ENCODE measurements around the gene SSC4D.
"Not testable (repeated sequence)": the region's sequence is repeated elsewhere in the genome, so short reads cannot be mapped to it uniquely, and the experiment has no call there.

Gene SSC4D

GRCh38 chr7:76383089-76383944 is 26.2 kb downstream of the SSC4D start:
- no peak for DNase-seq (ENCODE audit: low spot score)

- DNase-seq (ENCODE audit: low spot score) = no peak
These were observed 27.7 kb downstream of the SSC4D start for GRCh38 chr7:76381814-76382213.

GRCh38 chr7:76380623-76380966 is 28.9 kb downstream of the SSC4D start:
- DNase-seq (ENCODE audit: low spot score) = no peak

- DNase-seq (ENCODE audit: low spot score) = no peak
These were observed 32.1 kb downstream of the SSC4D start for GRCh38 chr7:76377186-76377918.

- no peak for DNase-seq (ENCODE audit: low spot score)
These were observed 34.2 kb downstream of the SSC4D start for GRCh38 chr7:76375251-76375650.

- DNase-seq (ENCODE audit: low spot score) = no peak
These were observed 36.3 kb downstream of the SSC4D start for GRCh38 chr7:76372984-76373833.

- no peak for DNase-seq (ENCODE audit: low spot score)
These were observed 38.1 kb downstream of the SSC4D start for GRCh38 chr7:76371396-76371795.

GRCh38 chr7:76369018-76369417 is 40.5 kb downstream of the SSC4D start:
- DNase-seq (ENCODE audit: low spot score) = no peak

- DNase-seq (ENCODE audit: low spot score) = no peak
These were observed 41.3 kb downstream of the SSC4D start for GRCh38 chr7:76368190-76368589.

GRCh38 chr7:76364198-76364584 is 45.3 kb downstream of the SSC4D start:
- DNase-seq (ENCODE audit: low spot score) = no peak

- DNase-seq (ENCODE audit: low spot score) = not testable (repeated sequence)
These were observed 45.7 kb downstream of the SSC4D start for GRCh38 chr7:76363754-76364153.

GRCh38 chr7:76359978-76360638 is 49.4 kb downstream of the SSC4D start:
- no peak for DNase-seq (ENCODE audit: low spot score)

GRCh38 chr7:76359111-76359977 is 50.2 kb downstream of the SSC4D start:
- peak; percentile 99 for DNase-seq (ENCODE audit: low spot score)

GRCh38 chr7:76358481-76359110 is 50.9 kb downstream of the SSC4D start, which contains the start of gene YWHAG:
TSS of gene YWHAG (minus strand) at chr7:76358991. CDS start at chr7:76358808, 183 bp downstream.
- peak; percentile 90 for DNase-seq (ENCODE audit: low spot score)

GRCh38 chr7:76358011-76358480 is 51.5 kb downstream of the SSC4D start:
- DNase-seq (ENCODE audit: low spot score) = peak; percentile 79

GRCh38 chr7:76357475-76358010 is 52.0 kb downstream of the SSC4D start:
- peak; percentile 50 for DNase-seq (ENCODE audit: low spot score)

GRCh38 chr7:76356823-76357222 is 52.7 kb downstream of the SSC4D start:
- DNase-seq (ENCODE audit: low spot score) = peak; percentile 55

- no peak for DNase-seq (ENCODE audit: low spot score)
These were observed 53.4 kb downstream of the SSC4D start for GRCh38 chr7:76356115-76356514.

- no peak for DNase-seq (ENCODE audit: low spot score)
These were observed 54.3 kb downstream of the SSC4D start for GRCh38 chr7:76354981-76355730.

Data from NAMALWA (cell line).